Measurements from ENCODE around the gene VTI1A.

VTI1A gene

GRCh38 chr10:112738606-112739591 is 291.9 kb downstream of the VTI1A start:
- intact Hi-C loops (cut with DNase I): no loop called here
- no peak for DNase-seq

GRCh38 chr10:112739592-112740353 is 292.8 kb downstream of the VTI1A start:
- intact Hi-C loops (cut with DNase I): no loop called here
- no peak for DNase-seq

- intact Hi-C loops (cut with DNase I): no loop called here
- DNase-seq: no peak
Observed at GRCh38 chr10:112741830-112742402, 294.9 kb downstream of the VTI1A start.

GRCh38 chr10:112744181-112745096 is 297.4 kb downstream of the VTI1A start:
- intact Hi-C loops (cut with DNase I): no loop called here
- DNase-seq: peak in 1 of 10 donors; percentile 57

- no peak for DNase-seq
- intact Hi-C loops (cut with DNase I): no loop called here
Observed at GRCh38 chr10:112746329-112746728, 299.3 kb downstream of the VTI1A start.

- no peak for DNase-seq
- intact Hi-C loops (cut with DNase I): no loop called here
Observed at GRCh38 chr10:112750427-112751167, 303.6 kb downstream of the VTI1A start.

- intact Hi-C loops (cut with DNase I): no loop called here
- no peak for DNase-seq
Observed at GRCh38 chr10:112751651-112752050, 304.6 kb downstream of the VTI1A start.

GRCh38 chr10:112752288-112752687 is 305.3 kb downstream of the VTI1A start:
- intact Hi-C loops (cut with DNase I): no loop called here
- DNase-seq: no peak

- no peak for DNase-seq
- intact Hi-C loops (cut with DNase I): no loop called here
Observed at GRCh38 chr10:112753961-112754411, 307.0 kb downstream of the VTI1A start.

GRCh38 chr10:112755446-112756234 is 308.6 kb downstream of the VTI1A start:
- intact Hi-C loops (cut with DNase I): no loop called here
- DNase-seq: peak in 4 of 10 donors; percentile 30 to 59 (median 44)

GRCh38 chr10:112756235-112756527 is 309.2 kb downstream of the VTI1A start:
- no peak for DNase-seq
- intact Hi-C loops (cut with DNase I): no loop called here

- no peak for DNase-seq
- intact Hi-C loops (cut with DNase I): no loop called here
Observed at GRCh38 chr10:112758961-112759360, 311.9 kb downstream of the VTI1A start.

GRCh38 chr10:112759496-112759895 is 312.5 kb downstream of the VTI1A start:
- no peak for DNase-seq
- intact Hi-C loops (cut with DNase I): no loop called here

- no peak for DNase-seq
- intact Hi-C loops (cut with DNase I): no loop called here
Observed at GRCh38 chr10:112761256-112761655, 314.2 kb downstream of the VTI1A start.

- DNase-seq: no peak
- intact Hi-C loops (cut with DNase I): no loop called here
Observed at GRCh38 chr10:112763916-112764520, 317.0 kb downstream of the VTI1A start.

GRCh38 chr10:112765717-112766235 is 318.8 kb downstream of the VTI1A start:
- intact Hi-C loops (cut with DNase I): no loop called here
- no peak for DNase-seq

- DNase-seq: no peak
- intact Hi-C loops (cut with DNase I): no loop called here
Observed at GRCh38 chr10:112766636-112767035, 319.6 kb downstream of the VTI1A start.

- intact Hi-C loops (cut with DNase I): no loop called here
- DNase-seq: no peak
Observed at GRCh38 chr10:112767156-112767555, 320.1 kb downstream of the VTI1A start.

All from posterior cingulate gyrus (tissue), 11 donors.